ENCODE results near the gene MLC1. TPM values are rescaled to one million over a fixed set of nuclear protein-coding genes. Genes with fewer than 3 reads are reported as not detected.
A peak's percentile ranks its signal among the peaks of the same experiment; 100 is the strongest.

The MLC1 gene
- total RNA-seq, 1 donor from 2014 or later, result not detected

GRCh38 chr22:50014655-50015401 lies 70.4 kb downstream of the MLC1 start:
- DNase-seq, result no peak

DNA sequence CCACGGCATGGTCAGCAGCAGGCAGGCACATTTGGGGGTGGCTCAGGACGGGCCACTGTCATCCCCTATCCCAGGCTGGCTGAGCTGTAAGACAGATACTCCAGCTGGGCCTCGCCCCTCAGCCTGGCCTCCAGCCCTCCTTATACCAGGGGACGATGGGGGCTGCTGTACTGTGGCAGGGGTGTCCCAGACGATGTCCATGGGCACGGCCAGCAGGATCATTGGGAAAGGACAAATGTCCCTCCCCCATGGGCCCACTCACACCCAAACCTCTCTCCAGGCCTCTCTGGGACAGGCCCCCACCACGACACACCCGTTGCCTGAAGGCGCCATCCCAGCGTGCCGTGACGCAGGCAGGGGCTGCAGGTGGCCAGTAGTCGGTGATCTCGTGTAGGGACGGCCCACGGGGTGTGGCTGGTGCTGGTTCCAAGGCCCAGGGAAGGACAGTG lies 71.1 kb downstream of the MLC1 start:
- no peak for DNase-seq

- DNase-seq, result peak; percentile 18
These were observed 72.7 kb downstream of the MLC1 start, which contains the start of gene IL17REL for GRCh38 chr22:50012211-50013181. TSS of gene IL17REL (minus strand) at chr22:50012765. CDS start at chr22:50012646, 119 bp downstream.

DNA sequence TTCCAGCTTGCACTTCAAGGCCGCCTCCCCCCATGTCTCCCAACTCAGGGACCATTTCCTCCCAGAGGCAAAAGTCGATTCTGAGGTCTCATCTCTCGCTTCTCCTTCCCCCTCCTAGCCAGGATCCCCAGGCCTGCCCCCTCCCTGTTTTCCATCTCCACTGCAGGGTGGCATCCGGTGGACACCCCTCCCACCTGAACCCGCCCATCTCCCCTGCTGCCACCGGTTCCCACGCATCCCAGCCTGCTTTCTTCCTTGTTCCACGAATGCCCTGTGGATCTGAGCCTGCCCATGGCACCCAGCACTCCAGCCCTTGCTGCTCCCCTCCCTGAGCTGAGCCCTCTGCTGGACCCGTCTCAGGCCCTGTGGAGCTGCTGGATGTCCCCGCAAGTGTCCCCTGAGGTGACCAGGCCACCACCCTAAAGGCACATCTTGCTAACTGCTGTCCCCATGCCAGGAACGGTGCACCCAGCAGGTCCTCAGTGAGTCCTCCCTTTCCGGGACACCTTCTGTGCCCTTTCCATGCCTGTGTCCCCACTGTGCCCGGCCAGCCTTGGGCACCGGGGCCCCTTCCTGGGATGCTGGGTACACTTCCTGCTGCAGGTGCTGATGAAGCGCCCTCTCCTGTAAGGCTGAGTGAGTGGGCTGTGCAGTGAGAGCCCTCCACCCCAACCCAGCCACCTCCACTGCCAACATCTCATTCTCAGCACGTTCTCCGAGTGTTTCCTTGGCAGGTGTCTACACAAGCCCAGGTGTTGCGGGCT lies 73.6 kb downstream of the MLC1 start:
- no peak for DNase-seq

- DNase-seq, result no peak
These were observed 74.4 kb downstream of the MLC1 start for GRCh38 chr22:50010676-50011446.

GRCh38 chr22:50009765-50010675 lies 75.2 kb downstream of the MLC1 start:
- no peak for DNase-seq

Other genes starting within 250 kb of the MLC1 start
- 16.7 and 21.9 TPM in 2 replicates for gene ZBED4, start 231.6 kb downstream of the MLC1 start, total RNA-seq
- gene ALG12, start 167.0 kb downstream of the MLC1 start, total RNA-seq, result 14.6 and 24.7 TPM in 2 replicates
- 77.4 and 123 TPM in 2 replicates for gene CRELD2, start 166.8 kb downstream of the MLC1 start, total RNA-seq
- gene PIM3, start 124.7 kb downstream of the MLC1 start, total RNA-seq, result 463 and 464 TPM in 2 replicates
- 0.05 and 0.17 TPM in 2 replicates for gene IL17REL, start 72.7 kb downstream of the MLC1 start, total RNA-seq
- gene TTLL8, start 27.1 kb downstream of the MLC1 start, total RNA-seq, result not detected in 2 replicates
- gene MOV10L1, start 4.6 kb upstream of the MLC1 start, total RNA-seq, result 19.4 and 35.1 TPM in 2 replicates
- gene PANX2, start 85.3 kb upstream of the MLC1 start, total RNA-seq, result 0.34 and 0.60 TPM in 2 replicates
- gene TRABD, start 100.5 kb upstream of the MLC1 start, total RNA-seq, result 25.2 and 39.4 TPM in 2 replicates
- gene SELENOO, start 115.6 kb upstream of the MLC1 start, total RNA-seq, result 32.8 and 47.0 TPM in 2 replicates
- 28.5 and 38.1 TPM in 2 replicates for gene TUBGCP6, start 159.6 kb upstream of the MLC1 start, total RNA-seq
- gene HDAC10, start 165.8 kb upstream of the MLC1 start, total RNA-seq, result 35.2 and 39.5 TPM in 2 replicates
- 73.4 and 118 TPM in 2 replicates for gene MAPK12, start 176.3 kb upstream of the MLC1 start, total RNA-seq
- 21.4 and 41.7 TPM in 2 replicates for gene MAPK11, start 185.0 kb upstream of the MLC1 start, total RNA-seq
- 96.1 and 135 TPM in 2 replicates for gene PLXNB2, start 222.2 kb upstream of the MLC1 start, total RNA-seq
- gene DENND6B, start 241.6 kb upstream of the MLC1 start, total RNA-seq, result 1.3 and 3.6 TPM in 2 replicates